Naive thymus-derived CD8-positive, alpha-beta T cell (primary cell): Measurements from ENCODE around the gene NANOS1. TPM values are rescaled to one million over a fixed set of nuclear protein-coding genes. Genes with fewer than 3 reads are reported as not detected.

Experiments
- ATAC-seq, 2 donors: fragments of 150-1000 bp; cut with Tn5 transposase in 1 of 2; sonication (Bioruptor Pico), chemical (Tn5 transposase) in 1 of 2; 1 replicate in 1 of 2; 2 replicates in 1 of 2; pipeline ENCODE4 v1.10.0; 2021; ENCODE audit warnings: mild to moderate bottlenecking in 2 of 2, moderate library complexity in 2 of 2
- POLR2A ChIA-PET: fragments of 350-600 bp; sonication (Branson Sonifier 250); formaldehyde crosslinking; loops from one replicate; lab custom pipeline; 2021; ENCODE audit warnings: antibody characterized with exemption; lab: Charles Lee
- DNase-seq, 10 donors: peaks; one replicate each; pipeline versions ENCODE4 v3.0.0 to v3.0.0-alpha.2; 2020 to 2022
- H3K27ac Mint-ChIP-seq, 10 donors: one replicate each; pipeline ENCODE4 v1.8.0; 2020 to 2022; ENCODE audit warnings: mild to moderate bottlenecking in 10 of 10, mixed read lengths in 10 of 10, moderate library complexity in 4 of 10, inconsistent platforms in 1 of 10
- H3K27me3 Mint-ChIP-seq, 5 donors: one replicate each; pipeline ENCODE4 v1.8.0; 2021 to 2022; ENCODE audit warnings: mixed read lengths in 5 of 5
- H3K36me3 Mint-ChIP-seq, 3 donors: one replicate each; pipeline ENCODE4 v1.8.0; 2020 to 2022; ENCODE audit warnings: mixed read lengths in 3 of 3, mild to moderate bottlenecking in 2 of 3, inconsistent platforms in 1 of 3
- H3K4me1 Mint-ChIP-seq, 4 donors: one replicate each; pipeline ENCODE4 v1.8.0; 2021 to 2022; ENCODE audit warnings: mixed read lengths in 4 of 4
- H3K4me3 Mint-ChIP-seq, 10 donors: one replicate each; pipeline ENCODE4 v1.8.0; 2020 to 2022; ENCODE audit warnings: mild to moderate bottlenecking in 10 of 10, mixed read lengths in 10 of 10, moderate library complexity in 6 of 10, inconsistent platforms in 1 of 10
- H3K9me3 Mint-ChIP-seq, 9 donors: one replicate each; pipeline ENCODE4 v1.8.0; 2020 to 2022; ENCODE audit warnings: mixed read lengths in 9 of 9, mild to moderate bottlenecking in 3 of 9, inconsistent platforms in 1 of 9, moderate library complexity in 1 of 9
- polyA plus RNA-seq, 3 donors: library from polyadenylated mRNA; unstranded; fragments of 300-500 nt; fragmentation: Illumina TruSeq; gene quantifications; one replicate each; pipeline ENCODE4 v1.2.3, GENCODE V29; 2021
- total RNA-seq, 8 experiments: library from RNA in 2 of 8; stranded (reverse) in 2 of 8; gene quantifications; one replicate each; pipeline ENCODE4 v1.2.3 and lab custom pipeline; 2021 to 2026

The NANOS1 gene
- total and polyA plus RNA-seq, 5 experiments from 2014 or later, result 0.05 to 0.60 (median 0.55) TPM; not detected in 2

DNA sequence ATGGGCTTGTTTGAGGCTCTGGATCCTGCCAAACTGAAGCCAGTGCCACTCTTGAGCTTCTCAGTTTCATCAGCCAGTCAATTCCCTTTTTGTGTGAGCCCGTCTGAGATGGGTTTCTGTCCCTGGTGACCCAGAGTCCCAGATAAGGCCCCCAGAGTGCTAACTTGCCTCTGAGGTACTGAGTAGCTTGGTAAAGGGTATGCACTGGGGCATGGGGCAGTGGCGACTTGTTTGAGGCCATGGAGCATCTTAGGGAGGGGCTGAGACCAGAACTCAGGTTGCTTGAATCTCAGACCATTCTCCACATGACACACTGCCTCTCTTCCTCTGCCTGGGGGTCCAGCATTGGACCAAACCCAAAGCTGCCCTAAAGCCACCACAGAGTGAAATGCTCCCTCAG is 35.2 kb upstream of the NANOS1 start:
- Mint-ChIP-seq H3K36me3 (no peaks in the 10 kb centered on the region), H3K9me3 (peaks cover 0 to 3% (median 0%) of the 10 kb centered on the region in 9 donors), H3K4me1 (no peaks in the 10 kb centered on the region), H3K27me3 (peaks cover 3 to 13% (median 7%) of the 10 kb centered on the region in 5 donors), H3K4me3 (no peak overlapping the region), H3K27ac (no peak overlapping the region)
- ATAC-seq (no peak), DNase-seq (no peak)
- POLR2A ChIA-PET, result no interaction called here

DNA sequence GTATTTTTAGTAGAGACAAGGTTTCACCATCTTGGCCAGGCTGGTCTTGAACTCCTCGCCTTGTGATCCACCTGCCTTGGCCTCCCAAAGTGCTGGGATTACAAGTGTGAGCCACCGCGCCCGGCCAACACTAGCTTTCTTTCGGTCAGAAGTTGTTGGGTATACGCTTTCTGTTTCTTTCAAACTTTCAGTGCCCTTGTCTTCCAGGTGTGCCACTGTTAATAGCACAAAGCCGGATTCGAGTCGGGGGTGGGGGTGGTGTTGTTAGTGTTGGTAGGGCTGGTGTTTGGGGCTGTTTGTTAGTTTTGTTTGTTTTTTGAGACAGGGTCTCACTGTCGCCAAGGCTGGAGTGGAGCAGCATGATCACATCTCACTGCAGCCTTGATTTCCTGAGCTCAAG is 33.8 kb upstream of the NANOS1 start:
- Mint-ChIP-seq H3K36me3 (no peaks in the 10 kb centered on the region), H3K9me3 (no peaks in the 10 kb centered on the region), H3K27me3 (peaks cover 1 to 13% (median 8%) of the 10 kb centered on the region in 5 donors), H3K4me3 (no peak overlapping the region), H3K4me1 (no peaks in the 10 kb centered on the region), H3K27ac (no peak overlapping the region)
- POLR2A ChIA-PET, result no interaction called here
- no peak for ATAC-seq
- DNase-seq, result no peak

DNA sequence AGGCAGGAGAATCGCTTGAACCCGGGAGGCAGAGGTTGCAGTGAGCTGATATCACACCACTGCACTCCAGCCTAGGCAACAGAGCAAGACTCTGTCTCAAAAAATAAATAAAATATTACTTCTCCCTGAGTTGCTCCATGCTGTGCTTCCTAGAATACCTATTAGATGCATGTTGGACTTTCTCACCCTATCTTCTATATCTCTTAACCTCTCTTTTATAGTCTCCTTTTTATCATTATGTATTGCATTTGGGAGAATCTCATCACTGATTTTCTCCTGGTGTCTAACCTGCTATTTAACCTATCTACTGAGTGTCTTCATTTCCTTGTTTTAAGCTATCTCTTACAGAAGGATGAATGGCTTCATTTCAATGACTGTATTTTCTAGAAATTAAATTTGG is 32.1 kb upstream of the NANOS1 start:
- POLR2A ChIA-PET, result no interaction called here
- no peak for ATAC-seq
- no peaks in the 10 kb centered on the region for H3K4me1 Mint-ChIP-seq
- no peaks in the 10 kb centered on the region for H3K36me3 Mint-ChIP-seq
- peaks cover 5 to 25% (median 15%) of the 10 kb centered on the region in 5 donors for H3K27me3 Mint-ChIP-seq
- H3K4me3 Mint-ChIP-seq, result no peak overlapping the region
- H3K9me3 Mint-ChIP-seq, result no peaks in the 10 kb centered on the region
- DNase-seq, result no peak
- H3K27ac Mint-ChIP-seq, result no peak overlapping the region

DNA sequence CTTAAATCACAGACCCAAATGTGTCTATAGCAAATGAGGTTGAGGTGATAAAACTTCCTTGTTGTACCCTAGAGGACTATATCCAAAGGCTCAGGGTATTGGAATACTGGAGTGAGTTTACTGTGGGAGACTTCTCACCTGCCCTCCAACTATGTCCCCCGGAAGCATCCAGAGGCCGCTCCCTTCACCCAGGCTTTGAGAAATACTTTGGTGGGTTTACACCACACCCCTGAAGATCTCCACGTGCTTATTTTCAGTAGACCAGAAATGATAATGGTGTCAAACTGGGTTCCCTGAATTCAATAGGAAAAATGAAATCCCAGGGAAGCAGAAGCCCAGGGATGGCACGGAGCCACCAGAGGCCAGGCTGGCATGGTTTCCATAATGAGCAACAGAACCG is 31.3 kb upstream of the NANOS1 start:
- H3K9me3 Mint-ChIP-seq, result no peaks in the 10 kb centered on the region
- POLR2A ChIA-PET, result no interaction called here
- peaks cover 3 to 26% (median 15%) of the 10 kb centered on the region in 5 donors for H3K27me3 Mint-ChIP-seq
- H3K4me3 Mint-ChIP-seq, result no peak overlapping the region
- ATAC-seq (no peak), DNase-seq (no peak)
- H3K4me1 Mint-ChIP-seq, result no peaks in the 10 kb centered on the region
- H3K36me3 Mint-ChIP-seq, result no peaks in the 10 kb centered on the region
- no peak overlapping the region for H3K27ac Mint-ChIP-seq

DNA sequence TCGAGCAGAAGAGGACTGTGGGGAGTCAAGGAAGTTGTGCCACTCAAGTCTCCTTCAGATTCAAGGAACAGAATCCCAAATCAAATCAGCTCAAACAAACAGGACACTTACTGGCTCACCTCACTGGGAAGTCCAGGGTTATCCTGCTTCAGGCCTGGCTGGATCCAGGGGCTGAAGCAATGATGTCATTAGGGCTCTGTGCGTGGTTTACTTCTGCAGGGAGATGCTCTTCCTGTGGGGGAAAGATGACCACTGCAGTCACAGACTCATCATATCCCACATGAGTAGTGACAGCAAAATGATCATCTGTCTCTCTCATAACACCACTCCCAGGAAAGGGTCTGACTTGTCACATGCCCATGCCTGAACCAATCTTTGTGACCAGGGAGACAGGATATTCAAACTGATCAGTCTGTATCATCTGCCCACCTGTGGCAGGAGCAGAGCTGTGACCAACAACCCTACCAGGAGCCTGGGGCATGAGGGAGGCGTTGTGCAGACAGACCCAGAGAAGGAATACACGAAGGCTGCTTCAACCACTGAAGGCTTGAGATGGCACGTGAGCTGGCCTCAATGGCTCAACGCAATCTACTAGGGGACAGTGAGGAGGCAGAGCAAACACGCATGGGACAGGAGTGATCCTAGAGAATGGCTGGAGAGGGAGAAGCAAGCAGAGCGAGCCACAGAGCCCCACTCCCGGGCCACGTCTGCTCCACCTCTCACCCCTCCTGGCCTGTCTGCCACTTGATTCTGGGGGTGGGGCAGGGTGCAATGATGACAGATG is 27.6 kb upstream of the NANOS1 start:
- ATAC-seq (no peak), DNase-seq (no peak)
- H3K4me3 Mint-ChIP-seq, result no peak overlapping the region
- no peaks in the 10 kb centered on the region for H3K9me3 Mint-ChIP-seq
- H3K36me3 Mint-ChIP-seq, result no peaks in the 10 kb centered on the region
- peaks cover 0 to 5% (median 1%) of the 10 kb centered on the region in 4 donors for H3K4me1 Mint-ChIP-seq
- peaks cover 9 to 38% (median 19%) of the 10 kb centered on the region in 5 donors for H3K27me3 Mint-ChIP-seq
- H3K27ac Mint-ChIP-seq, result no peak overlapping the region
- POLR2A ChIA-PET, result no interaction called here

DNA sequence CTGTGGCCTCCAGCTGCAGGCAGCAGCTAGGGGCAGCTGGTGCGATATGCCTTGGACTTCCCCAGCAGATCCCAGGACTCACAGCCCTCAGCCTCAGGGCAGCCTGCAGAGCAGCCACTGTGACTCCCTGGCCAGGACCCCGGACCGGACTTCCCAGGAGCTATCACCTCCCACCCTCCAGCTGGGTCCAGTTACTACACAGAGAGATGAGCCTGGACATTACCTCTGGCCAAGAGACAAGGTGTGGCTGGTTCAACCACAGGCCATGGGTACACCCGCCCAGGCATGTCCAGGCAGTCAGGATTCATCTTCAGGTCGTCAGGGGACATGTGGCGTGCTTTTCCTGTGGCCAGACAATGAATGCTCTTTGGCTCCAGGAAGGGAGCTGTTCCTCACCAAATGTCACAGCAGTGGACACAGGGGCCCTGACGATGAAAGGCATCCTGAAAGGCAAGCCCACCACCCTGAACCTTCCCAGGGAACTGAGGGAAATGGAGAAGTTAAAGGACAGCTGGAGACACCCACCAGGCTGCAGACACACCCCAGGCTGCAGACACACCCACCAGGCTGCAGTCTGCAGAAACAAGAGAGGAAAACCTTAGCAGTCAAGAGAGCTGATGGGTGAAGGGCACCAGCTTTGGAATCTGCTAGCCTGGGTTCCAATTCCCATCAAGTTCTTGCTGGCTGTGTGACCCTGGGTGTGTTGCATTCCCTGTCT is 25.8 kb upstream of the NANOS1 start:
- Mint-ChIP-seq H3K27me3 (peaks cover 9 to 39% (median 18%) of the 10 kb centered on the region in 5 donors), H3K4me1 (peaks cover 0 to 5% (median 1%) of the 10 kb centered on the region in 4 donors), H3K9me3 (no peaks in the 10 kb centered on the region), H3K4me3 (no peak overlapping the region), H3K27ac (no peak overlapping the region), H3K36me3 (no peaks in the 10 kb centered on the region)
- ATAC-seq (no peak), DNase-seq (no peak)
- POLR2A ChIA-PET, result no interaction called here

DNA sequence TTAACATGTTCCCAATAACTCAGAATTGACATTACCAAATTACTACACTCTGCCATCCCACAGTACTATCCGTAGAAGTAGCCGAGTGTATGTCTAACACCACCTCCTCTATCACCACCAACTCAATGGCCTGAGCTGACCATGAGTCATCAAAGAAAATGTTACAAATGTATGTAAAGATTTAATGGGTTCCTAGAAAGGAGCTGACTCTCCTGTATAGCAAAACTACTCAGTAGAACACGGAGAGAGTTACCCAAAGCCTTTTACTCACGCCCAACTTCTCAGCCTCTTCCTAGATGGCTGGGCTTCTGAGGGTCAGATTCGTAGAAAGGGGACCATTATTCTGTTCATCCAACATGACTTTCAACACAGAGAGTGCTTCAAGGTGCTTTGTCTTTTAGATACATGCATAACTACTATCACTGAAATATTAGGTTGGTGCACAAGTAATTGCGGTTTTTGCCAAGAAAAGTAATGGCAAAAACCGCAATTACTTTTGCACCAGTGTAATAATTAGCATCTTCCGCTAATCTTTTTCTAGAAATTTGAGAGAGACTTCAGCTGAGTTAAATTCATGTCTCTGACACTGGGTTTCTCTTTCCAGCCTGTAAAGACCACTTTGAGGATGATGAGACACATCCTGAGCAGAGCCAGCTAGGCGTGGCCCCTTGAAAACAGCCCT is 24.0 kb upstream of the NANOS1 start:
- POLR2A ChIA-PET, result no interaction called here
- H3K27me3 Mint-ChIP-seq, result peaks cover 14 to 46% (median 18%) of the 10 kb centered on the region in 5 donors
- no peak overlapping the region for H3K27ac Mint-ChIP-seq
- no peaks in the 10 kb centered on the region for H3K9me3 Mint-ChIP-seq
- DNase-seq (no peak), ATAC-seq (no peak)
- peaks cover 0 to 5% (median 1%) of the 10 kb centered on the region in 4 donors for H3K4me1 Mint-ChIP-seq
- H3K4me3 Mint-ChIP-seq, result no peak overlapping the region
- H3K36me3 Mint-ChIP-seq, result no peaks in the 10 kb centered on the region

DNA sequence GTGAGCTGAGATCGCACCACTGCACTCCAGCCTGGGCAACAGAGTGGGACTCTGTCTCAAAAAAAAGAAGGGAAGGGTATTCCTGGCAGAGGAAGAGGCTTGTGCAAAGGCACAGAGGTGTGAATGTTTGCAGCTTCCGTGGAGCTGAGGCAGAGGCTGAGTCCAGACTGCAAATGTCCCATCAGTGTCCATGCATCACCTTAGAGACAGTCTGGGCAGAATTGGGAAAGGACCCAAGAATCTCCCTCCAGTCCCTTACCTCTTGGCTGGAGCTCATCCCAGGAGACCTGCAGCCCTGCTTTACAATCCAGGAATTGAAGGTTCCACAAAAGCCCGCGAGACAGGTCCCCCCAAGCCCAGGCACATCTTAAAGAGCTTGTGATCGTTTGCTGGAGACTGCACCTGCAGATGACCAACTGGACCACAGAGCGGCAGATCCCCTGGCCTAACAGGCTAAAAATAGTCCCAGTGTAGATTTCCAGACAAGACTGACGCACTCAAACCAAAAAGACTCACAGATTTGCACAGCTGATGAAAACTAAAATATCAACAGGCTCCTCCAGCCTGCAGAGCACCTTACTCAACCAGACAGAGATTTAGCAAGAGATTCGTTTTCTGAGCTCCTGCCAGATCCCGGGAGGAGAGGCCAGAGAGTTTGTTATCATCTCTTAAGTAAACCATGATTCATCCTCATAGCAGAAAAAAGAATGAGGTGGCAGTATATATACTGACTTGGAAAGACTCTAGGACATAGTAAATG is 22.9 kb upstream of the NANOS1 start:
- ATAC-seq, result no peak
- POLR2A ChIA-PET, result no interaction called here
- H3K27ac Mint-ChIP-seq, result no peak overlapping the region
- no peak overlapping the region for H3K4me3 Mint-ChIP-seq
- no peak for DNase-seq
- peaks cover 0 to 5% (median 1%) of the 10 kb centered on the region in 4 donors for H3K4me1 Mint-ChIP-seq
- no peaks in the 10 kb centered on the region for H3K9me3 Mint-ChIP-seq
- H3K27me3 Mint-ChIP-seq, result peaks cover 12 to 37% (median 18%) of the 10 kb centered on the region in 5 donors
- H3K36me3 Mint-ChIP-seq, result no peaks in the 10 kb centered on the region

DNA sequence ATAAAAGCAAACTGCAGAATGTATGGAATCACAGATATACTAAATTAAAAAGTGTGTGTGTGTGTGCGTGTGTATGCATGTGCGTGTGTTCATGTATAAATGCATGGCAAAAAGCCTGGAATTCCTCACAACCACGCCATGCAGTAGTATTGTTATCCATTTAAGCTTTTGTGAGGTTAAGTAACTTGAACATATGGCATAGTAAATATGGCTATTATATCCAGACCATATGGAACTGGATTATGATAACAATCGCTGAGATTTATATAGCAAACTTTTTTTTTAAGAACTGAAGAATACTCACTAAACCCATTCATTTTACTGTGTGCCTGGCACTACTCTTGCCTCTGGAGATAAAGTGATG is 22.3 kb upstream of the NANOS1 start:
- H3K4me3 Mint-ChIP-seq, result no peak overlapping the region
- POLR2A ChIA-PET, result no interaction called here
- peaks cover 9 to 31% (median 18%) of the 10 kb centered on the region in 5 donors for H3K27me3 Mint-ChIP-seq
- H3K27ac Mint-ChIP-seq, result no peak overlapping the region
- H3K36me3 Mint-ChIP-seq, result no peaks in the 10 kb centered on the region
- H3K4me1 Mint-ChIP-seq, result peaks cover 0 to 5% (median 1%) of the 10 kb centered on the region in 4 donors
- ATAC-seq (no peak), DNase-seq (no peak)
- no peaks in the 10 kb centered on the region for H3K9me3 Mint-ChIP-seq

DNA sequence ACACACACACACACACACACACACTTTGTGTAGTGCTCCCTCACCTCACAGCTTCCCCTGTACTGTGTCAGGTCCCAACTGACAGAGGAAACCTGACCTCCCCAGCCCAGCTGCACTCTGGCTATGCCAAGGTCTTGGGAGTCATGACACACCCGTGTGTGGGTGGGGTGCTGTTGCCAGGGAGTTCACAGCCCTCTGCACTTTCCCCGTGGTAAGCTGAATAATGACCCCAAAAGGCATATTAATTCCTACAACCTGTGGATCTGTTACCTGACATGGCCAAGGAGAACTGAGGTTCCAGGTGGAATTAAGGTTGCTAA is 8.9 kb upstream of the NANOS1 start:
- no peak for ATAC-seq
- Mint-ChIP-seq H3K4me1 (no peaks in the 10 kb centered on the region), H3K27me3 (peaks cover 0 to 13% (median 0%) of the 10 kb centered on the region in 5 donors), H3K36me3 (peaks cover 0 to 3% (median 0%) of the 10 kb centered on the region in 3 donors), H3K27ac (no peak overlapping the region), H3K9me3 (no peaks in the 10 kb centered on the region), H3K4me3 (no peak overlapping the region)
- POLR2A ChIA-PET, result no interaction called here
- no peak for DNase-seq

DNA sequence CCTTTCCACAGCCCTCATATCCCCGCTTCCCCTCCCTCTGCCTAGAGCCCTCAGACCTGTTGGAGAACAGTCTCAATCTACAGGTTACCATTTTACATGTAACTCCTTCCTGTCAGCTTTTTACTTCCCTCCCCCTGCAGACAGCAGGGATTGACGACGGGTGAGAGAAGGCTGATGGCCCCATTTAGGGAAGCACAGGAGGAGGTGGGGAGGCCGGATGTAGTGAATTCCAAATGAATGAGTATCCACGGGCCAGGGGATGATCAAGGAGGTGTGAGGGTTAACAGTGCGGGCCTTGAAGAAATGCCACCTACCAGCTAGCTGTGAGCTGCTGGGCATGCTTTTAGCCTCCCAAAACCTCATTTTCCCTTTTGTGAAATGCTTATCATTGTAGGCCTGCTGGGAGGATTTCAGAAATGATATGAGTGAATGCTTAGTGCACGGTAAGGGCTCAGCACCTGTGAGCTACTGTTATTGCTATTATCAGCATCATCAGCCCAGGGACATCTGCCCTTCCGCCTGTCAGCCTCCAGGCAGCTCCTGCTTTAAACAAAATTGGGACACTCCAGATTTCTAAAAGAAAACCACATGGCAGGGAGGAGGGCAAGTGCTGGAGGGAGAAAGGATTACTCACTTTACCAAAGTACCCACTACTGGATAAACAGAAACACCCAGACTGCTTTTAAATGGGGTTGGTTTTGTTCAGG is 6.5 kb upstream of the NANOS1 start:
- H3K4me3 Mint-ChIP-seq, result no peak overlapping the region
- POLR2A ChIA-PET, result no interaction called here
- peaks cover 0 to 7% (median 0%) of the 10 kb centered on the region in 5 donors for H3K27me3 Mint-ChIP-seq
- peak overlapping the region in 1 of 10 donors; percentile 50 for H3K27ac Mint-ChIP-seq
- ATAC-seq, result no peak
- DNase-seq, result no peak
- H3K4me1 Mint-ChIP-seq, result no peaks in the 10 kb centered on the region
- H3K9me3 Mint-ChIP-seq, result no peaks in the 10 kb centered on the region
- peaks cover 0 to 3% (median 0%) of the 10 kb centered on the region in 3 donors for H3K36me3 Mint-ChIP-seq

DNA sequence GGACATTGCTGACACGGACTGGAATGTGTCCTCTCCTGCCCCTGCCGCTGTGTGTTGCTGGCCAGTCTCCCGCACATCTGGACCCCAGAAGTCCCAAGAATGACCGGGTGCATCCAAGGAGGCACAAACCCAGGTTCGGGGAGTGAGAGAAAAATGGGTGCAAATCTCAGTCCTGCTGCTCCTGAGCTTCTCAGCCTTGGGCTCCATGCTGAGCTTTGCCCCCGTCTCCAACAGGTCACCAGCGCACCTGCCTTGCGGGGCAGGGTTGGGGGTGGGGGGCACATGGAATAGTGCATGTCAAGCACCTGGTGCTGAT is 6.0 kb upstream of the NANOS1 start:
- no peaks in the 10 kb centered on the region for H3K9me3 Mint-ChIP-seq
- H3K27ac Mint-ChIP-seq, result no peak overlapping the region
- POLR2A ChIA-PET, result no interaction called here
- H3K36me3 Mint-ChIP-seq, result no peaks in the 10 kb centered on the region
- DNase-seq (no peak), ATAC-seq (no peak)
- peaks cover 0 to 3% (median under 1%) of the 10 kb centered on the region in 4 donors for H3K4me1 Mint-ChIP-seq
- peaks cover 0 to 6% (median 0%) of the 10 kb centered on the region in 5 donors for H3K27me3 Mint-ChIP-seq
- H3K4me3 Mint-ChIP-seq, result no peak overlapping the region
